Smooth muscle cell (in vitro differentiated cells): Measurements from ENCODE around the gene NEK3. TPM values are rescaled to one million over a fixed set of nuclear protein-coding genes. Genes with fewer than 3 reads are reported as not detected.

Experiments used
- DNase-seq: peaks from one replicate; lab custom pipeline; 2025; ENCODE audit not compliant: unreplicated experiment; lab: John Stamatoyannopoulos, UW
- H2AFZ ChIP-seq: fragments of 200-600 bp; sonication (generic); 2 replicates; pipeline ENCODE4 v1.6.0; 2016; ENCODE audit warnings: antibody characterized with exemption, low read depth, mild to moderate bottlenecking
- H3F3A ChIP-seq: fragments of 200-600 bp; sonication (generic); 2 replicates; pipeline ENCODE4 v1.6.0; 2017; ENCODE audit warnings: antibody characterized with exemption, low read depth
- H3K27ac ChIP-seq: fragments of 200-600 bp; sonication (generic); 2 replicates; pipeline ENCODE4 v1.5.1; 2016; ENCODE audit warnings: low read depth, mild to moderate bottlenecking
- H3K27me3 ChIP-seq: fragments of 200-600 bp; sonication (generic); 2 replicates; pipeline ENCODE4 v1.6.1; 2016; ENCODE audit warnings: low read depth, mild to moderate bottlenecking
- H3K36me3 ChIP-seq: fragments of 200-600 bp; sonication (generic); 2 replicates; pipeline ENCODE4 v1.5.1; 2016; ENCODE audit warnings: low read depth
- H3K4me1 ChIP-seq: fragments of 200-600 bp; sonication (generic); 2 replicates; pipeline ENCODE4 v1.5.1; 2016; ENCODE audit warnings: low read depth
- H3K4me2 ChIP-seq: fragments of 200-600 bp; sonication (generic); 2 replicates; pipeline ENCODE4 v1.6.0; 2016; ENCODE audit warnings: mild to moderate bottlenecking
- H3K4me3 ChIP-seq: fragments of 200-600 bp; sonication (generic); 2 replicates; pipeline ENCODE4 v1.5.1; 2016; ENCODE audit warnings: mild to moderate bottlenecking
- H3K79me2 ChIP-seq: fragments of 200-600 bp; sonication (generic); 2 replicates; pipeline ENCODE4 v1.6.0; 2016; ENCODE audit warnings: low read depth, mild to moderate bottlenecking
- H3K9ac ChIP-seq: fragments of 200-600 bp; sonication (generic); 2 replicates; pipeline ENCODE4 v1.6.0; 2016; ENCODE audit warnings: low read depth
- H3K9me3 ChIP-seq: fragments of 200-600 bp; sonication (generic); replicated peaks from 2 replicates; pipeline ENCODE4 v1.5.1; 2016; ENCODE audit warnings: low read depth
- H4K20me1 ChIP-seq: fragments of 200-600 bp; sonication (generic); 2 replicates; pipeline ENCODE4 v1.6.0; 2016; ENCODE audit warnings: low read depth
- CTCF ChIP-seq: fragments of 200-600 bp; sonication (generic); IDR thresholded peaks from 2 replicates; pipeline ENCODE4 v1.5.1; 2017; ENCODE audit warnings: borderline replicate concordance, mild to moderate bottlenecking, antibody characterized with exemption; ENCODE audit not compliant: insufficient read depth, poor library complexity, severe bottlenecking
- WGBS: methylation state at CpG from one replicate; pipeline ENCODE4 v1.1.7; 2016; ENCODE audit warnings: low lambda C conversion rate; 5-methylcytosine and 5-hydroxymethylcytosine counted together
- polyA plus RNA-seq: library from polyadenylated mRNA; unstranded; fragments of >200 nt; fragmentation: Nextera tagmentation; extraction: Ambion mirVana; gene quantifications from 2 replicates; pipeline ENCODE4 v1.2.1, GENCODE V29; 2016
- total RNA-seq: library from RNA; depleted of rRNA; stranded (reverse); fragments of >200 nt; gene quantifications from 2 replicates; pipeline ENCODE4 v1.2.3, GENCODE V29; 2014

NEK3 gene
- total and polyA plus RNA-seq, 2 experiments from 2014 or later: 24.5 to 33.8 TPM

- no peaks in the 10 kb centered on the region for H3K4me1 ChIP-seq
- no peaks in the 10 kb centered on the region for H4K20me1 ChIP-seq
- no peak for DNase-seq
- no peaks in the 10 kb centered on the region for H3K27me3 ChIP-seq
- no peaks in the 10 kb centered on the region for H3K9me3 ChIP-seq
- H3K36me3 ChIP-seq: no peaks in the 10 kb centered on the region
- H3K4me2 ChIP-seq: no peak overlapping the region
- H3K79me2 ChIP-seq: peaks cover 5% of the 10 kb centered on the region
- H3K9ac ChIP-seq: no peak overlapping the region
- H3K27ac ChIP-seq: no peak overlapping the region
- no peak overlapping the region for H3K4me3 ChIP-seq
- 95% methylated on average over 1 of the region's 1 CpG for WGBS
- H2AFZ ChIP-seq: no peak overlapping the region
- TF ChIP-seq CTCF: no peak
- H3F3A ChIP-seq: no peaks in the 10 kb centered on the region
Observed at GRCh38 chr13:52155177-52155576, 4.2 kb downstream of the NEK3 start.

GRCh38 chr13:52147225-52147624 is 12.2 kb downstream of the NEK3 start:
- peaks cover 5% of the 10 kb centered on the region for H3K36me3 ChIP-seq
- H2AFZ ChIP-seq: no peak overlapping the region
- no peaks in the 10 kb centered on the region for H3K27me3 ChIP-seq
- no peak for TF ChIP-seq CTCF
- no peak overlapping the region for H3K4me3 ChIP-seq
- no peak overlapping the region for H3K9ac ChIP-seq
- no peak overlapping the region for H3K4me2 ChIP-seq
- no peaks in the 10 kb centered on the region for H3F3A ChIP-seq
- no peak overlapping the region for H3K27ac ChIP-seq
- WGBS: 89% methylated on average over 1 of the region's 1 CpG
- H3K9me3 ChIP-seq: no peaks in the 10 kb centered on the region
- H3K79me2 ChIP-seq: no peaks in the 10 kb centered on the region
- no peaks in the 10 kb centered on the region for H4K20me1 ChIP-seq
- DNase-seq: no peak
- no peaks in the 10 kb centered on the region for H3K4me1 ChIP-seq

GRCh38 chr13:52141299-52141698 is 18.1 kb downstream of the NEK3 start:
- Histone ChIP-seq H3K36me3 (no peaks in the 10 kb centered on the region), H3K9ac (no peak overlapping the region), H3K27ac (no peak overlapping the region), H3K9me3 (no peaks in the 10 kb centered on the region), H3K27me3 (no peaks in the 10 kb centered on the region), H3K4me1 (no peaks in the 10 kb centered on the region), H3K4me2 (no peak overlapping the region), H4K20me1 (no peaks in the 10 kb centered on the region), H3F3A (no peaks in the 10 kb centered on the region), H3K4me3 (no peak overlapping the region), H3K79me2 (no peaks in the 10 kb centered on the region), H2AFZ (no peak overlapping the region)
- no peak for DNase-seq
- TF ChIP-seq CTCF: no peak
- 94% methylated on average over 2 of the region's 2 CpGs for WGBS

- Histone ChIP-seq H3K9me3 (no peaks in the 10 kb centered on the region), H3K4me1 (no peaks in the 10 kb centered on the region), H4K20me1 (no peaks in the 10 kb centered on the region), H3F3A (no peaks in the 10 kb centered on the region), H3K79me2 (no peaks in the 10 kb centered on the region), H3K36me3 (peaks cover 21% of the 10 kb centered on the region), H3K4me2 (no peak overlapping the region), H3K9ac (no peak overlapping the region), H3K4me3 (no peak overlapping the region), H2AFZ (no peak overlapping the region), H3K27ac (no peak overlapping the region), H3K27me3 (no peaks in the 10 kb centered on the region)
- TF ChIP-seq CTCF: no peak
- DNase-seq: no peak
- 55% methylated on average over 3 of the region's 3 CpGs for WGBS
Observed at GRCh38 chr13:52137489-52137888, 21.9 kb downstream of the NEK3 start.
